DND-41 (cell line): ENCODE results near the gene SLC25A42.

Experiments
- ATAC-seq: fragments of 200-7000 bp; cut with Tn5 transposase; 3 replicates; pipeline ENCODE4 v1.9.1; 2021; ENCODE audit warnings: low read depth; ENCODE audit not compliant: insufficient read depth
- DNase-seq: peaks from one replicate; pipeline ENCODE4 v3.0.0-alpha.2; 2020
- H2AFZ ChIP-seq: 2 replicates; pipeline ENCODE4 v1.6.0; 2012; ENCODE audit warnings: low read depth, low read length
- H3K27ac ChIP-seq: 2 replicates; pipeline ENCODE4 v1.5.1; 2012; ENCODE audit warnings: low read length, inconsistent platforms
- H3K27me3 ChIP-seq: fragments of 200-600 bp; sonication (generic); 2 replicates; pipeline ENCODE4 v1.6.0; 2012; ENCODE audit warnings: low read length, mild to moderate bottlenecking, inconsistent platforms; ENCODE audit not compliant: insufficient read depth, poor library complexity
- H3K36me3 ChIP-seq: 2 replicates; pipeline ENCODE4 v1.5.1; 2012; ENCODE audit warnings: low read length, inconsistent platforms; ENCODE audit not compliant: insufficient read depth
- H3K4me1 ChIP-seq: 2 replicates; pipeline ENCODE4 v1.5.1; 2012; ENCODE audit warnings: mild to moderate bottlenecking, low read length; ENCODE audit not compliant: insufficient read depth
- H3K4me2 ChIP-seq: 2 replicates; pipeline ENCODE4 v1.6.0; 2012; ENCODE audit warnings: mild to moderate bottlenecking, moderate library complexity, low read length, inconsistent platforms; ENCODE audit not compliant: insufficient read depth
- H3K4me3 ChIP-seq, 2 experiments: fragments of 200-600 bp in 1 of 2; shearing (Covaris generic) in 1 of 2; 2 replicates each; pipeline ENCODE4 v1.5.1; 2012 to 2016; ENCODE audit warnings: inconsistent platforms in 2 of 2, low read length in 2 of 2, mild to moderate bottlenecking in 2 of 2, low read depth in 1 of 2, moderate library complexity in 1 of 2
- H3K79me2 ChIP-seq: 2 replicates; pipeline ENCODE4 v1.6.0; 2012; ENCODE audit warnings: low read length, inconsistent platforms; ENCODE audit not compliant: insufficient read depth
- H3K9ac ChIP-seq: 2 replicates; pipeline ENCODE4 v1.6.0; 2012; ENCODE audit warnings: low read depth, mild to moderate bottlenecking, inconsistent platforms, low read length, moderate library complexity
- H3K9me3 ChIP-seq: 2 replicates; pipeline ENCODE4 v1.5.1; 2012; ENCODE audit warnings: low read length, moderate library complexity, mild to moderate bottlenecking, inconsistent platforms; ENCODE audit not compliant: insufficient read depth, severe bottlenecking
- H4K20me1 ChIP-seq: 2 replicates; pipeline ENCODE4 v1.6.0; 2012; ENCODE audit warnings: low read length; ENCODE audit not compliant: insufficient read depth
- CTCF ChIP-seq: IDR thresholded peaks from 2 replicates; pipeline ENCODE4 v1.5.1; 2012; ENCODE audit warnings: borderline replicate concordance, low read length, moderate library complexity, mild to moderate bottlenecking; ENCODE audit not compliant: poor library complexity, severe bottlenecking; ENCODE audit errors: extremely low read depth
- EZH2 ChIP-seq: IDR thresholded peaks from 3 replicates; pipeline ENCODE4 v1.6.1; 2012; ENCODE audit warnings: borderline replicate concordance, low read depth, mild to moderate bottlenecking, moderate library complexity, low read length, inconsistent platforms; ENCODE audit not compliant: severe bottlenecking

The SLC25A42 gene

GRCh38 chr19:19142347-19142746, 78.6 kb downstream of the SLC25A42 start:
- Histone ChIP-seq H2AFZ (no peak overlapping the region), H3K4me3 (no peak overlapping the region), H3K79me2 (peaks cover 9% of the 10 kb centered on the region), H3K36me3 (no peaks in the 10 kb centered on the region; the same call in none of the 2 replicates), H3K9me3 (no peaks in the 10 kb centered on the region), H3K4me1 (peaks cover 12% of the 10 kb centered on the region), H3K9ac (no peak overlapping the region), H3K4me2 (no peak overlapping the region), H3K27ac (no peak overlapping the region), H4K20me1 (no peaks in the 10 kb centered on the region), H3K27me3 (no peaks in the 10 kb centered on the region)
- TF ChIP-seq CTCF (no peak), EZH2 (no peak)
- DNase-seq (no peak), ATAC-seq (no peak)

GRCh38 chr19:19145281-19145680, 81.5 kb downstream of the SLC25A42 start:
- no peak overlapping the region for H3K4me3 ChIP-seq
- no peaks in the 10 kb centered on the region for H3K9me3 ChIP-seq
- no peak overlapping the region for H3K4me2 ChIP-seq
- H3K9ac ChIP-seq, result no peak overlapping the region
- no peak overlapping the region for H2AFZ ChIP-seq
- H3K79me2 ChIP-seq, result no peaks in the 10 kb centered on the region
- no peak for ATAC-seq
- TF ChIP-seq CTCF (no peak), EZH2 (no peak)
- H3K27ac ChIP-seq, result no peak overlapping the region
- no peaks in the 10 kb centered on the region for H3K4me1 ChIP-seq
- no peak for DNase-seq
- no peaks in the 10 kb centered on the region for H4K20me1 ChIP-seq
- peaks cover 9% of the 10 kb centered on the region for H3K36me3 ChIP-seq
- H3K27me3 ChIP-seq, result no peaks in the 10 kb centered on the region

GRCh38 chr19:19145684-19146608, 82.2 kb downstream of the SLC25A42 start:
- Histone ChIP-seq H3K9ac (no peak overlapping the region), H3K4me1 (no peaks in the 10 kb centered on the region), H3K36me3 (peaks cover 9% of the 10 kb centered on the region), H3K4me3 (no peak overlapping the region), H3K27me3 (no peaks in the 10 kb centered on the region), H4K20me1 (no peaks in the 10 kb centered on the region), H3K79me2 (no peaks in the 10 kb centered on the region), H3K9me3 (no peaks in the 10 kb centered on the region), H3K27ac (peak overlapping the region; percentile 41; the same call in 1 of the 2 replicates), H3K4me2 (no peak overlapping the region), H2AFZ (peak overlapping the region; percentile 51; the same call in 1 of the 2 replicates)
- ATAC-seq, result peak; percentile 85
- peak; percentile 83 for DNase-seq
- no peak for TF ChIP-seq EZH2
- TF ChIP-seq CTCF, result peak; percentile 98
